ENCODE data around the gene GABRR1.

DNA sequence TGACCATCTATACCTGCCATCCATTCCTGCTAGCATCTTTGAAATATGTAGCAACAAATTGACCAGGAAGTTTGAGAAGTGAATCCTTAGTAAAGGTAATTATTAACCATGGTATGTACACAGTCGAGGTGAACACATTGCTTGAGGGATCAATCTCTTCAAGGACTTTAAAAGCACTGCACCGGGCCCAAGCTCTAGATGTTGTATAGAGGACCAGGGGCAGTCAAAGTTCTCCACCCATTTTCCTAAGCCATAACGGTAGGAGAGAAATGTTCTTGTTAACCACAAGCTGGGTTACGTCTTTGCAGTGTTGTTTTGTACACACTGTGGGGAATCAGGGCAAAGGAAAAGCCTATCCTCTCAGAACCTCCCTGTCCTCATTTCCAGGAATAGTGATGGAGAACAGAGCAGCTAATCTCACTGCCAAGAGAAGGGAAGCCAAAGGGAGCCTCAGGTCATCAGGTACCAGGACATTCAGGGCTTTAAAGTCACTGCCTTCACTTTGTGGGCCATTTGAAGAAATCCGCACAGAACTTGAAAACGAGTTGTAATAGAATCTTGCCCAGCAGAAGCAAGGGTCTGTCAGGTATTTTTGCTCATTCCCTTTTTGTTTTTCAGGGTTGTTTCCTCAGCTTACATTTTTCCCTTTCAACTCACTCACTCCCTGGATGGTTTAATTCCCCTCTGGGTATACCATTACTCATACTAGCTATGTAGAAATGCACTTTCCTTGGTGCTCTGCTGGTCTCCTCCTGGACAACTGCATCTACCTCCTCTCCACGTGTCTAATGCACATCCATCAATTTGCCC, 76.6 kb downstream of the GABRR1 start:
- TF ChIP-seq POLR2A (IDR thresholded peaks at IDR 0.05) (no peak), CTCF (IDR thresholded peaks at IDR 0.05) (no peak)

Data from vagina (tissue), 2 donors.